Small intestine (tissue), 7 donors: ENCODE data around the gene UBXN11. TPM values are rescaled to one million over a fixed set of nuclear protein-coding genes. Genes with fewer than 3 reads are reported as not detected.
A peak's percentile ranks its signal among the peaks of the same experiment; 100 is the strongest.
"Not testable (repeated sequence)": the region's sequence is repeated elsewhere in the genome, so short reads cannot be mapped to it uniquely, and the experiment has no call there.

Experiments
- DNase-seq, 2 donors: peaks; one replicate each; pipeline versions ENCODE4 v3.0.0 to v3.0.0-alpha.2; 2013
- FAIRE-seq: peaks from 2 replicates; lab custom pipeline; 2012; peaks lifted over from hg19 to GRCh38; lab: Jason Lieb, UNC
- H3K27ac ChIP-seq, 3 donors: one replicate each; pipeline ENCODE4 v1.5.1; 2013; ENCODE audit warnings: low read length in 2 of 3, mild to moderate bottlenecking in 2 of 3, control low read depth in 1 of 3, inconsistent platforms in 1 of 3, low read depth in 1 of 3, moderate library complexity in 1 of 3
- H3K27me3 ChIP-seq, 3 donors: one replicate each; pipeline ENCODE4 v1.6.1; 2013; ENCODE audit warnings: low read length in 3 of 3, inconsistent platforms in 1 of 3; ENCODE audit not compliant: control insufficient read depth in 3 of 3, insufficient read depth in 3 of 3
- H3K36me3 ChIP-seq, 3 donors: one replicate each; pipeline ENCODE4 v1.6.1; 2013; ENCODE audit warnings: low read length in 3 of 3, inconsistent platforms in 1 of 3, low read depth in 1 of 3, mild to moderate bottlenecking in 1 of 3, moderate library complexity in 1 of 3; ENCODE audit not compliant: control insufficient read depth in 3 of 3, insufficient read depth in 2 of 3
- H3K4me1 ChIP-seq, 3 donors: one replicate each; pipeline ENCODE4 v1.6.1; 2013; ENCODE audit warnings: low read length in 2 of 3, inconsistent platforms in 1 of 3, low read depth in 1 of 3, mild to moderate bottlenecking in 1 of 3, moderate library complexity in 1 of 3; ENCODE audit not compliant: control insufficient read depth in 3 of 3, insufficient read depth in 2 of 3
- H3K4me3 ChIP-seq, 3 donors: one replicate each; pipeline ENCODE4 v1.5.1; 2013; ENCODE audit warnings: low read length in 3 of 3, control low read depth in 1 of 3, inconsistent platforms in 1 of 3, low read depth in 1 of 3, mild to moderate bottlenecking in 1 of 3, moderate library complexity in 1 of 3
- H3K9me3 ChIP-seq, 2 donors: one replicate each; pipeline ENCODE4 v1.6.1; 2013; ENCODE audit warnings: low read depth in 1 of 2, low read length in 1 of 2; ENCODE audit not compliant: control insufficient read depth in 2 of 2, insufficient read depth in 1 of 2
- WGBS, 3 donors: extraction: QIAGEN DNeasy Blood & Tissue Kit; methylation state at CpG; one replicate each; pipeline ENCODE4 v1.1.7; 2013; 5-methylcytosine and 5-hydroxymethylcytosine counted together
- polyA plus RNA-seq, 4 donors: library from polyadenylated mRNA; stranded (reverse) in 3 of 4; unstranded in 1 of 4; fragments of 200-250 nt in 3 of 4; fragments of 120-200 nt in 1 of 4; gene quantifications; one replicate each; pipeline versions ENCODE4 v1.2.1 to v1.2.3, GENCODE V29; 2013
- donor health status: healthy with polysubstance abuse.
- donor health status: control.
- donor health status: control.
- donor health status: Bipolar disorder and iron deficiency.
- donor health status: healthy.

The UBXN11 gene
- polyA plus RNA-seq, 4 donors, result 1.1 to 35.5 (median 11.4) TPM

DNA sequence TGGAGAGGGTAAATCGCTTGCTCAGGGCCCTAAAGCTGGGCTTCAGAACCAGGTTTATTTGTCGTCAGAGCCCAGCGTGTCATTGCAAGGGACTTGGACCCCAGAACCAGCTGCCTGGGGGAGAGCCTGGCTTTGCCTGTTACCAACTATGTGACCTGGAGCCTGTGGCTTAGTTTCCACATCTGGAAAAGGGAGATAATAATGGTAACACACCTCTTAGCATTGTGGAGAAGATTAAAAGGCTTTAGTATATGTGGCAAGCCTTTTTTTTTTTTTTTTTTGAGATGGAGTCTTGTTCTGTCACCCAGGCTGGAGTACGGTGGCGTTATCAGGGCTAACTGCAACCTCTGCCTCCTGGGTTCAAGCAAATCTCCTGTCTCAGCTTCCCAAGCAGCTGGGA is 23.8 kb upstream of the UBXN11 start:
- no peaks in the 10 kb centered on the region for H3K4me1 ChIP-seq
- no peak for FAIRE-seq
- peaks cover 0 to 17% (median 7%) of the 10 kb centered on the region in 3 donors for H3K36me3 ChIP-seq
- H3K9me3 ChIP-seq, result no peaks in the 10 kb centered on the region
- 83 to 91% (median 88%) methylated on average over 5 of the region's 5 CpGs for WGBS, 3 donors
- H3K27me3 ChIP-seq, result peaks cover 0 to 5% (median 2%) of the 10 kb centered on the region in 3 donors
- DNase-seq, result no peak
- no peak overlapping the region for H3K27ac ChIP-seq
- H3K4me3 ChIP-seq, result no peak overlapping the region

DNA sequence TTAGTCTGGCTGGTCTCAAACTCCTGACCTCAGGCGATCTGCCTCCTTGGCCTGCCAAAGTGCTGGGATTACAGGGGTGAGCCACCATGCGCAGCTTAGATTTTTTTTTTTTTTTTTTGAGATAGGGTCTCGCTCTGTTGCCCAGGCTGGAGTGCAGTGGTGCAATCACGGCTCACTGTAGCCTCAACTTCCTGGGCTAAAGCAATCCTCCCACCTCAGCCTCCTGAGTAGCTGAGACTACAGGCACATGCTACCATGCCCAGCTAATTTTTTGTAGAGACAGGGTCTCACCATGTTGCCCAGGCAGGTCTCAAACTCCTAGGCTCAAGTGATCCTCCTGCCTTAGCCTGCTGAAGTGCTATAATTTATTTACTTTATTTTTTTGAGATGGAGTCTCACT is 22.9 kb upstream of the UBXN11 start:
- H3K9me3 ChIP-seq, H3K27ac ChIP-seq, H3K4me1 ChIP-seq, H3K4me3 ChIP-seq, DNase-seq, H3K27me3 ChIP-seq, FAIRE-seq: not testable (repeated sequence)
- peaks cover 0 to 17% (median 9%) of the 10 kb centered on the region in 3 donors for H3K36me3 ChIP-seq
- WGBS, 3 donors, result 85 to 94% (median 91%) methylated on average over 3 to 4 of the region's 4 CpGs

DNA sequence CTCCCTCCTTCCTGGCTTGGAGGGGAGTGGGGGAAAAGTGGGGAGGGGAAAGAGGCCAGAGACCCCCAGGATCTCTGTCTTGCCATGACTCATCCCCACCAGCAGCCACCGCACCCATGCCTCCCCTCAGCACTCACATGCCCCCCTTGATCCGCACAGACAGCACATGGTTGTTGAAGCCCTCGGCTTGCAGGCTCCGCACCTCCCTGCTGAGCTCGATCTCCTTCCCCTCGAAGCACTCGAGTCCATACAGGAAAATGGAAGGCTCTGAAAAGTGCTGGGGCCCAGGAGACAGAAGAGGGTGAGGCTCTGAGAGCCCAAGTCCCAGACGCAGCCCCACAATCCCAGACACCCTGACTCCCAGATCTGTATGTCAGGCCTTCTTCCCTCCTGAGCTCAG is 22.2 kb upstream of the UBXN11 start:
- Histone ChIP-seq H3K9me3 (no peaks in the 10 kb centered on the region), H3K27ac (no peak overlapping the region), H3K36me3 (peaks cover 0 to 22% (median 9%) of the 10 kb centered on the region in 3 donors), H3K4me3 (no peak overlapping the region), H3K4me1 (no peaks in the 10 kb centered on the region), H3K27me3 (peaks cover 0 to 2% (median 0%) of the 10 kb centered on the region in 3 donors)
- 82 to 97% (median 84%) methylated on average over 8 of the region's 8 CpGs for WGBS, 3 donors
- no peak for DNase-seq
- FAIRE-seq, result no peak

DNA sequence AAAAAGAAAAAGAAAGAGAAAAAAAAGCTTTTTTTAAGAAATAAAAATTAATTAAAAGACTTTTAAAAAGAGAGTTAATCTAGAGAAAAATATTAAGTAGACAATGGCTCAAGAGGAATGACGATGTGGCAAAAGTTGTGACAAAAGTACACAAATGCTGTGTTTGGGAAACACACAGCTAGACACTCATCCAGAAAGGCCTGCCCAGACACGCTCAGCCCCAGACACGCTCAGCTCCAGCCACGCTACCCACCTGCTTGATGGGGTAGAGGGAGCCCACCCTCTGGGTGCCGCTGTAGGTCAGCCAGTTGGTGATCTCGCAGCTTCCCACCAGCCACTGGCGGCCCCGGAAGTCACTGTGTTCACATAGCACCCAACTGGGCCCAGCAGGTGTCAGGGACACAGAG is 21.5 kb upstream of the UBXN11 start:
- Histone ChIP-seq H3K36me3 (peaks cover 0 to 27% (median 9%) of the 10 kb centered on the region in 3 donors), H3K27me3 (peaks cover 0 to 2% (median 0%) of the 10 kb centered on the region in 3 donors), H3K9me3 (no peaks in the 10 kb centered on the region), H3K4me1 (no peaks in the 10 kb centered on the region), H3K4me3 (no peak overlapping the region), H3K27ac (no peak overlapping the region)
- FAIRE-seq (no peak), DNase-seq (no peak)
- WGBS, 3 donors, result 85 to 92% (median 87%) methylated on average over 8 of the region's 8 CpGs

DNA sequence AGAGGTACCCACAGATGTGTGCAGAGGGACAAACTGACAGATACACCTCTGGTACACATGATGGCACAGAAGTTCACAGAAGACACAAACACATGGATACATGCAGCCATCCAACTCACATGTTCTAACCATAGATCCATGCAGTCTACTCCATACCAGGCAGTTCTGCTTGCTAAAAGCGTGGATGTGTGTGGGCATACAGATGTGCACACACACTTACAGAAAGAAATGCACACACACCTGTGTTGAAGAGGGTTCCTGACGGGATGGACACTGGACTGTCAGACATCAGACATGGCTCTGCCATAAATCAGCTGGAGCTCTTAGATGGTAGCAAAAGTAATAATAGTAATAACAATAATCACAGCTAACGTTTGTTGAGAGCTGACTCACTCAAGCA is 18.1 kb upstream of the UBXN11 start:
- H3K36me3 ChIP-seq, result peaks cover 0 to 38% (median 4%) of the 10 kb centered on the region in 3 donors
- FAIRE-seq (no peak), DNase-seq (no peak)
- 71 to 80% (median 76%) methylated on average over 3 of the region's 3 CpGs for WGBS, 3 donors
- H3K9me3 ChIP-seq, result no peaks in the 10 kb centered on the region
- H3K27me3 ChIP-seq, result no peaks in the 10 kb centered on the region
- no peak overlapping the region for H3K27ac ChIP-seq
- H3K4me1 ChIP-seq, result peaks cover 0 to 4% (median 0%) of the 10 kb centered on the region in 3 donors
- H3K4me3 ChIP-seq, result no peak overlapping the region

DNA sequence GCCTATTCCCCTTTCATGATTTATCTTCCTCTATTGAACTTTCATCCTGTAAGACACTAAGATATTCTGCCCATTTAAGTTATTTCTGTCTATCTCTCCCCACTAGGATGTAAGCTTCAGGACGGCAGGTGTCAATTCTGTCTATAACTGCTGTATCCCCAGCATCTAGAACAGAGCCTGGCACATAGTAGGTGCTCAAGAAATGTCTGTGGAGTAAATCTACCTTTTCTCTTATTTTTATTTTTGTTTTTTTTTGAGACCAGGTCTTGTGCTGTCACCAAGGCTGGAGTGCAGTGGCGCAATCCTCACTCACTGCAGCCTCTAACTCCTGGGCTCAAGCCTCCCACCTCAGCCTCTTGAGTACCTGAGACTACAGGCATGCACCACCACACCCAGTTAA is 16.9 kb upstream of the UBXN11 start:
- peaks cover 0 to 4% (median 0%) of the 10 kb centered on the region in 3 donors for H3K4me1 ChIP-seq
- no peaks in the 10 kb centered on the region for H3K9me3 ChIP-seq
- H3K4me3 ChIP-seq, result no peak overlapping the region
- DNase-seq, result no peak
- no peak overlapping the region for H3K27ac ChIP-seq
- WGBS, 3 donors, result 92 to 98% (median 98%) methylated on average over 2 of the region's 2 CpGs
- peaks cover 0 to 38% (median 4%) of the 10 kb centered on the region in 3 donors for H3K36me3 ChIP-seq
- no peaks in the 10 kb centered on the region for H3K27me3 ChIP-seq
- FAIRE-seq, result no peak

DNA sequence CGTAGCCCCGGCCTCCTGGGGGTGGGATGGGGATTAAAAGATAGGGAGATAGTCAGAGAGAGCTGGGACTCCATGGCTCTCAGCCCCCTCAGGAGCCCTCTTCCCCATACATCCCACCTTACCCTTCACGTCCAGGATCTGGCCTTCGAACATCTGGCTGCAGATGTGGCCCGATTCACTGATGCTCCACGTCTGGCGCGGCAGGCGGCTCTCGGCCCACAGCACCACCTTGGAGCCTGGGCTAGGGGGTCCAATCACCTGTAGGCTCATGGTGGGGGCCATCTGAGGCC is 15.6 kb upstream of the UBXN11 start:
- DNase-seq (no peak), FAIRE-seq (no peak)
- Histone ChIP-seq H3K27me3 (no peaks in the 10 kb centered on the region), H3K27ac (no peak overlapping the region), H3K9me3 (no peaks in the 10 kb centered on the region), H3K4me1 (peaks cover 0 to 4% (median 0%) of the 10 kb centered on the region in 3 donors), H3K36me3 (peaks cover 0 to 35% (median 4%) of the 10 kb centered on the region in 3 donors), H3K4me3 (no peak overlapping the region)
- 77 to 80% (median 79%) methylated on average over 10 of the region's 10 CpGs for WGBS, 3 donors

DNA sequence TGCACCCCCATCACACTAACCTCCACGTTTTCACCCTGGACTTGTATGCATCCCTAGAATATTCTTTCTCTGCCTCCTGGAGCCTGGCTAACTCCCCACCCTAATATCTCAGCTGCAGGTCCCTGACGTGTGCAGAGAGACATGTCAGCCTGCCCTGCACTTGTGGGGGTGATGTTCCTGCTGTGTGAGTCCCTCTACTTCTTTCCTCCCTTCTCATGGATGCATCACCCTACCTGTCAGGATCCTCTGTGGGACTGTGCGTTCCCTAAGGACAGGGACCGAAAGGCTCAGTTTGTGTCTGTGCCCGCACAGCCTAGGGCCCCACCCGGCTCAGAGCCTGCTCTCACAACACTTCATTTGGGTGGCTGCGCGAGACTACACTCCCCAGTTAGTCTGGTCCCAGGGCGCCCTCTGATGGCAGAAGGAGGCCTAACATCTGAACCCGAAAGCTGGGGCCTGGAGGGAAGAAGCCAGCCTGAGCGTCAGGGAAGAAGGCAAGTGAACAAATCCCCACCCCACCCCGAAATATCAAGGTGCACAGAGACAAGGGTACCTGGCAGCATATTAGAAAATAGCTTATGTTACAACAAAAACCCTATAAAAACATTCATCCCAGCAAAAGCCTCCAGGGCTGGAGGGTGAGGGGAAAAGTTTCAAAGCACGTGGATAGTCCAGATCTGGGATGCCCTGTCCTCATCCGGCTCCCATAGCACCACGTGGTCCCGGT is 15.0 kb upstream of the UBXN11 start:
- Histone ChIP-seq H3K4me3 (no peak overlapping the region), H3K9me3 (no peaks in the 10 kb centered on the region), H3K27me3 (no peaks in the 10 kb centered on the region), H3K36me3 (peaks cover 0 to 35% (median 4%) of the 10 kb centered on the region in 3 donors), H3K4me1 (peaks cover 0 to 4% (median 0%) of the 10 kb centered on the region in 3 donors), H3K27ac (no peak overlapping the region)
- DNase-seq, result peak; percentile 90
- no peak for FAIRE-seq
- WGBS, 3 donors, result 14 to 17% (median 16%) methylated on average over 16 of the region's 16 CpGs
